HepG2 (cell line): ENCODE data around the gene CCNDBP1.
"Not testable (repeated sequence)": the region's sequence is repeated elsewhere in the genome, so short reads cannot be mapped to it uniquely, and the experiment has no call there.

Experiments
- SMAD1 ChIP-seq: sonication (generic); formaldehyde crosslinking; IDR thresholded peaks from 2 replicates; pipeline ENCODE4 v1.4.0; 2020; ENCODE audit warnings: missing genetic modification reagents, low read depth, mild to moderate bottlenecking, borderline replicate concordance
- YY1 ChIP-seq: IDR thresholded peaks from 2 replicates; pipeline ENCODE4 v1.6.1; 2011; ENCODE audit warnings: low read length, low read depth, moderate library complexity, mild to moderate bottlenecking; ENCODE audit not compliant: insufficient read depth, insufficient replicate concordance

GRCh38 chr15:43177147-43177546 is 8.1 kb upstream of the CCNDBP1 start:
- not testable (repeated sequence) for TF ChIP-seq SMAD1, YY1
